DOHH2 (cell line): ENCODE data around the gene MSTO1.

ENCODE experiments used
- EZH2phosphoT487 ChIP-seq: fragments of 200-600 bp; sonication (generic); IDR thresholded peaks from 2 replicates; pipeline ENCODE4 v1.6.1; 2017; ENCODE audit warnings: borderline replicate concordance, mild to moderate bottlenecking, antibody characterized with exemption, low read length, moderate library complexity, mixed read lengths
- TF ChIP-seq, protein P1 (sequence below): fragments of 200-600 bp; sonication (generic); IDR thresholded peaks from one replicate; pipeline ENCODE4 v1.5.1; 2014; ENCODE audit warnings: antibody characterized with exemption, mild to moderate bottlenecking, low read depth, low read length; ENCODE audit not compliant: poor library complexity, severe bottlenecking

DNA sequence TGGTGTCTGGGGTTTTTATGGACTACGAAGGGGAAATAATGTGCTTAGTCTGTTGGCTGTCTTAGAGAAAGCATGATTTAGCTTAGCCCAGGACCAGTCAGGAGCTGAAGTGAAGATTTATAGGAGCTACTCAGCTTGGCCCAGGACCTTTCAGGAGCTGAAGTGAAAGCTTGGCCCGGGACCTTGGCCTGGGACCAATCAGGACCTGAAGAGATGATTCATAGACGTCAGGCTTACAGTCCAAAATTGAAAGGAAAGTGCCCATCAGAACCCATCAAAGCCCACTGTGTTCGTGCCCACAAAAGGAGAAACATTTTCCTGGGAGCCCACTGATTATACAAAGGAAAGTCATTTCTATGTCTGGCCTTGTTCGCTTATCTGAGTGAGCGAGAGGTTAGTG is 35.6 kb downstream of the MSTO1 start:
- TF ChIP-seq, protein P1, sequence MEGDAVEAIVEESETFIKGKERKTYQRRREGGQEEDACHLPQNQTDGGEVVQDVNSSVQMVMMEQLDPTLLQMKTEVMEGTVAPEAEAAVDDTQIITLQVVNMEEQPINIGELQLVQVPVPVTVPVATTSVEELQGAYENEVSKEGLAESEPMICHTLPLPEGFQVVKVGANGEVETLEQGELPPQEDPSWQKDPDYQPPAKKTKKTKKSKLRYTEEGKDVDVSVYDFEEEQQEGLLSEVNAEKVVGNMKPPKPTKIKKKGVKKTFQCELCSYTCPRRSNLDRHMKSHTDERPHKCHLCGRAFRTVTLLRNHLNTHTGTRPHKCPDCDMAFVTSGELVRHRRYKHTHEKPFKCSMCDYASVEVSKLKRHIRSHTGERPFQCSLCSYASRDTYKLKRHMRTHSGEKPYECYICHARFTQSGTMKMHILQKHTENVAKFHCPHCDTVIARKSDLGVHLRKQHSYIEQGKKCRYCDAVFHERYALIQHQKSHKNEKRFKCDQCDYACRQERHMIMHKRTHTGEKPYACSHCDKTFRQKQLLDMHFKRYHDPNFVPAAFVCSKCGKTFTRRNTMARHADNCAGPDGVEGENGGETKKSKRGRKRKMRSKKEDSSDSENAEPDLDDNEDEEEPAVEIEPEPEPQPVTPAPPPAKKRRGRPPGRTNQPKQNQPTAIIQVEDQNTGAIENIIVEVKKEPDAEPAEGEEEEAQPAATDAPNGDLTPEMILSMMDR = no peak
- no peak for TF ChIP-seq EZH2phosphoT487
